Activated CD4-positive, alpha-beta T cell treated with anti-CD3 and anti-CD28 coated beads for 48 hours (primary cell): Measurements from ENCODE around the gene PTPRG.

Source experiments
- DNase-seq: peaks from one replicate; pipeline ENCODE4 v3.0.0-alpha.2; 2020

The PTPRG gene

GRCh38 chr3:62255758-62256157 lies 694.4 kb downstream of the PTPRG start:
- DNase-seq, result no peak

GRCh38 chr3:62259924-62260323 lies 698.6 kb downstream of the PTPRG start:
- no peak for DNase-seq

DNA sequence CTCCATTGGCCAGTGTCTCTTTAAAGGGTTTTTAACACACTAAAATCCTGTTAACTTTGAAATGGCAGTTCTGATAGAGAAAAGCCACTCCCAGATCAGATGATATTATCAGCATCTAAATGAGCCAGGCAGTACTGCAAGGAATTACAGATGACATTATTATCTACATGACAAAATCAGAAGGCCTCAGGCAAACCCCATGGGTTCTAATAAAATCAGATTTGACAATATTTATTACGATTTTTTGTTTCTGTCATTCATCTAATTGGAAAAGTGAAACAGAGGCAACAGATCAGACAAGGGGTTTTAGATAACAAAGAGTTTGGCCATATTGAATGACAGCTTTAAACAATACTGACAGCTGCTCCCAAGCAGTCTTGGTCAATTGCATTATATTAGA lies 699.3 kb downstream of the PTPRG start:
- no peak for DNase-seq

DNA sequence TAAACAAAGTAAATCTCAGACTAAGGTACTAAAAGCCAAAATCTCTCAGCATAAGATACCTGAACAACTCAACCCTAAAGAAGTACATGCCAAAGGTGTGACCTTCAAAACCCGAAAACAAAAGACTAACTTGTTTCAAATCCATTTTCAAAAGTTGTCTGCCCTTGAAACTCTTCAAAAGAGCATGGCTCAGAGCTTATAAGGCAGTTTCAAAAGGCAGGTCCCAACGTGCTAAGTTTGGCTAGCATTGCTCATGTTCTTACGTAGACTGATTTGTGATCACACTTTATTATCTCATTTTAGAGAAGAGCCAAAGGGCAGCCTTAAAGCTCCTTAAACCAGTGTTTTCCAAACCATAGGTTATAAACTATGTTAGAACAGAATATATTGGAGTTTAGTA lies 699.8 kb downstream of the PTPRG start:
- no peak for DNase-seq

- DNase-seq, result no peak
Measured at GRCh38 chr3:62261736-62262135, 700.4 kb downstream of the PTPRG start.

DNA sequence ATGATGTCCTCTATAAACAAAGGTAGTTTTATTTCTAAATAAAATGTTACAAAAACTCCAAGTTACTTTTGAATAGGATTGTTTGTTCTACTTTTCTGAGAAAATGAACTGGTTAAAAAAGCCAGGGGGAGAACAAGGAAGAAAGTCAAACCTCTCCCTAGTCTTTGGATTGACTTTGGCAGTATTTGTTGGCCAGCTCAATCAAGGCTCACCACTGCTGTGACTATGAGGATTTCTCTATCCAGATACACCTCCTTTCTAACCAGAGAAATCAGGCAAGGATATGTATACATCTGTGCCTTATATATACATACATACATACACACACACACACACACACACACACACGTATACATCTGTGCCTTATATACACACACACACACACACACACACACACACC lies 704.2 kb downstream of the PTPRG start:
- DNase-seq, result no peak

- no peak for DNase-seq
Measured at GRCh38 chr3:62266668-62267283, 705.4 kb downstream of the PTPRG start.

- DNase-seq, result no peak
Measured at GRCh38 chr3:62276658-62277180, 715.3 kb downstream of the PTPRG start.

DNA sequence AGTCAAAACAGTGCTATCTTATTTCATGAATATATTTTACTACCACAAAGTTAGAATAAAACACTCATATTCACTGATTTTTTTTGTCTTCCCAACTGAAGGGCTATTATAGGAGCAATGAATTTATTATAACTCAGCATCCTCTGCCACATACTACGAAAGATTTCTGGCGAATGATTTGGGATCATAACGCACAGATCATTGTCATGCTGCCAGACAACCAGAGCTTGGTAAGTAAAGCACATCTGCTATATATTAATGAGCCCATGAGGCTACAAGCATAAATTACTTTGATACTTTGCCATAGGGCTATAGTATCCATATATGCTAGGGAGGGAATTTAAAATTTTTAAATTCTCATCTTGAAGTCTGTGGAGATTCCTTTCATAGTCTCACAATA lies 716.1 kb downstream of the PTPRG start:
- no peak for DNase-seq

DNA sequence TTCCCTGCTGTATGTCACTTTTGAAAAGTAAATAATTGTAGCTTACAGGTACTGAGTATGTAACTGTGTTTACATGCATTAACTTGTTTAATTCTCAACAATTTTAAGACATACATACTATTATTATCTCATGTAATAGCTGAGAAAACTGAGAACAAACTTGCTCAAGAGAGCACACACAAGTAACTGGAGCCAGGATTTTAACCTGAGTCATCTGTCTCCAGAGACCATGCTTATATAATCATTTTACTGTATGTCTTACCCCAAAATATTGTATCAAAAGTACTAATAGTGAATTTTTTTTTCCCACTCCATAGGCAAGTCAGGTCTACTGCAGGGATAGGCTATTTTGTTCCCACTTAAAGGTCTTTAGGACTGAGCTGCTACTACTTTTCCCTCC lies 716.6 kb downstream of the PTPRG start:
- DNase-seq, result no peak

DNA sequence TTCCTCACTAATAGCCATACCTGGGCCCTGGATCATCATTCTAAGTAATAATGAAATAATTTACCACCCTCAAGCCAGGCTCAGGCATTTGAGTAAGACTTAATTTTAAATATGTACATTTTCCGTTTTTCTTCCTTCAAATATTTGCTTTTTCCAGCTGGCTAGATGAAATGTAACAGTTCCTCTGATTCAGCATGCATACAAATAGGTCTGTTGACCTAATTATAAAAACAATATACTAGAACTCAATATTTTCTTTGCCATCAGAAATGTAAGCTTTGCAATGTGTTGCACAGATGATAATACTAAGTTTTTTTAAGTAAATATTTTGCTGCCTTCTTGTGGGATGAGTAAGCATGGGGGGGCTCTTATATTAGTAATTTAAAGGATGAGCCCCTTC lies 720.4 kb downstream of the PTPRG start:
- DNase-seq, result no peak

GRCh38 chr3:62284442-62284841 lies 723.1 kb downstream of the PTPRG start:
- no peak for DNase-seq

- DNase-seq, result no peak
Measured at GRCh38 chr3:62287392-62287927, 726.1 kb downstream of the PTPRG start.

DNA sequence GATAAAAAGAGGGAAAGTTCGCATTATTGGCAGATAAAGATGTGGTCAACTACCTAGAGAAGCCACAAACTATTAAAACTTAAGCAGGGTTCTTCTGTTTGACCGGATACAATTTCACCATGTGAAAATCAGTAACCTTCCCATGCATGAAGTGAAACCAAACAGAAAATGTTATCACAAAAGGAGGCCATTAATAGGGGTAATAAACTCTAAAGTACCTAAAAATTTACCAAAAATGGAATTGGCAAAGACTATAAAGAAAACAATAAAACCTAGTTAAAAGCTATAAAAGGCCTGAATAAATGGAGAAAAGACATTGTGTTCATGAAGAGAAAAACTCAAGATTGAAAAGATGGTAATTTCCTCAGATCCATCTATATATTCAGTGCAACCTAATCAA lies 728.6 kb downstream of the PTPRG start:
- no peak for DNase-seq

GRCh38 chr3:62293051-62293780 lies 731.8 kb downstream of the PTPRG start:
- no peak for DNase-seq

DNA sequence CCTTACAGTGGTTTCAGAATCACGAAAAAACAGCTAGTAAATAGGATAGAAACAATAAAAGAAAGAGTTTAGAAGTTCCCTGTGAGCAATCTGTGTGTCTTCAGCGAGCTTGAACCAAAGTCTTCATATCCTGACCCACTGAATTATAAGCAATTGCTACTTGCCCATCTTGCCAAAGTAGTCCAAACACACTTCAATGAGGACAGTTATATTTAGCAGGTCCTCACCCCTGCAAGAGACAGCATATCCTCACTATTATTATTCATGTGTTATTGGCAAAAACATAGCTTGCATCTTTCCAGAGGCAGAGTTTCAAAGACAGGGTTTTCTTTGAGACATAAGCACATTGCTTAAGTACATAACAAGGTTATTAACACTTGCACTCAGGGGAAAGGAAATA lies 734.2 kb downstream of the PTPRG start:
- DNase-seq, result no peak

GRCh38 chr3:62300617-62301016 lies 739.2 kb downstream of the PTPRG start:
- DNase-seq, result no peak

GRCh38 chr3:62312201-62312600 lies 750.8 kb downstream of the PTPRG start:
- DNase-seq, result no peak

DNA sequence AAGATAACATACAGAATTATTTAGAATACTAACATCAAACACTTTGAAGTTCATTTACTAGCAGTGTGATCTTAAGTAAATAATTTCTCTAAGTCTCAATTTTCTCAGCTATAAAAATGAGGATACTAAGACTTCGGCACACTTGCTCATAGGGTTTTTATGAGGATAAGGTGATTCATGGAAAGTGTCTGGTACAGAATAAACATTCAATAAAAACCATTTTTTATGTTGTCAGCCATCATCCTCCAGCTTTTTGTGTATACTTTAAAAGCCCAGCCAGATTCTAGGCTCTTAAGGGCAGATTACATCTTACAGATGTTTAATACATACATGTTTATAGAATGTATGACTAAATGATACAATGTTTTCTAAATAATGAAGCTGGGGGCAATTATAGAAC lies 755.2 kb downstream of the PTPRG start:
- DNase-seq, result no peak

- DNase-seq, result no peak
Measured at GRCh38 chr3:62318365-62318751, 757.0 kb downstream of the PTPRG start.

GRCh38 chr3:62318752-62319569 lies 757.6 kb downstream of the PTPRG start:
- peak; percentile 86 for DNase-seq

- no peak for DNase-seq
Measured at GRCh38 chr3:62319570-62320243, 758.3 kb downstream of the PTPRG start.

DNA sequence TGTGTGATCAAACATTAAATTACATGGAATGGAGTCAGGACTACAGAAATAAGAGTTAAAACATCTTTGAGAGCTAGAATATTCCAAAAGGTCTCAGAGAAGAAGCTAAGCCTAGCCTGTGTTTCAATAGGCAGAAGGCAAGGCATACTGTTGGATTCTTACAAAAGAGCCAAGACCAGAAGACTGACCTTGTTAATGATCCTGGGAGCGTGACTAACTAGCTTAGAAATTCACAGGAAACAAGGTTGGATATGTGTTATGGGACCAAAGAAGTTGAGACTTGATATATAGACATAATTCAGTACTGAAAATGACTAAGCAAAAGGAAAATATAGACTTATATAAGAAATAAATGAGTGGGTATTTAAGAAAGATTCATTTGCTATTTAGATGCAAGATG lies 761.9 kb downstream of the PTPRG start:
- no peak for DNase-seq
